ENCODE measurements around the gene RINL.
"Not testable (repeated sequence)": the region's sequence is repeated elsewhere in the genome, so short reads cannot be mapped to it uniquely, and the experiment has no call there.

Gene RINL

DNA sequence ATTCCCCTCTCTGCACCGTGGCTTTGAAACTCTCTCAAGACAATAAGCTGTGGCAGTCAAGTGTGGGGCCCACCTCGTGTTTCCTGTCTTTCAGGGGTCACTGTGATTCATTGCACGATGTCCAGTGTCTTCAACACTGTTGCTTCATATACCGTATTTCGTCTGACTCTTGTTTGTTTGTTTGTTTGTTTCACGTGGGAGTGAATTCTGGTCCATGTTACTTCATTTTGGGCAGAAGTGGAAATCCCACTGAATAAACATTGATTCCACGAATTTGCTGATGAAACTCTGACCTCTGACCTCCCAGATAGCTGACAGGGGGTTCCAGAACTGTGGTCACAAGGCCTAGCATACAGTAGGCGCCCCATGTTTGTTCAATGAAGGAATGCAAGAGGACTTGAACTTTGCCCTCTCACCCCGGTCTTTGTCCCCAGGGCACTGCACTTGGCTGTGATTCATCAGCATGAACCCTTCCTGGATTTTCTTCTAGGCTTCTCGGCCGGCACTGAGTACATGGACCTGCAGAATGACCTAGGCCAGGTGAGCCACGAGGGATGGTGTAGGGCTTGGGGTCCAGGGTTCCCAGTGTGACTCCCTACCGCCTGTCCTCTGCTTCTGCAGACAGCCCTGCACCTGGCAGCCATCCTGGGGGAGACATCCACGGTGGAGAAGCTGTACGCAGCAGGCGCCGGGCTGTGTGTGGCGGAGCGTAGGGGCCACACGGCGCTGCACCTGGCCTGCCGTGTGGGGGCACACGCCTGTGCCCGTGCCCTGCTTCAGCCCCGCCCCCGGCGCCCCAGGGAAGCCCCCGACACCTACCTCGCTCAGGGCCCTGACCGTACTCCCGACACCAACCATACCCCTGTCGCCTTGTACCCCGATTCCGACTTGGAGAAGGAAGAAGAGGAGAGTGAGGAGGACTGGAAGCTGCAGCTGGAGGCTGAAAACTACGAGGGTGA is 26.8 kb upstream of the RINL start:
- no peak for DNase-seq

DNA sequence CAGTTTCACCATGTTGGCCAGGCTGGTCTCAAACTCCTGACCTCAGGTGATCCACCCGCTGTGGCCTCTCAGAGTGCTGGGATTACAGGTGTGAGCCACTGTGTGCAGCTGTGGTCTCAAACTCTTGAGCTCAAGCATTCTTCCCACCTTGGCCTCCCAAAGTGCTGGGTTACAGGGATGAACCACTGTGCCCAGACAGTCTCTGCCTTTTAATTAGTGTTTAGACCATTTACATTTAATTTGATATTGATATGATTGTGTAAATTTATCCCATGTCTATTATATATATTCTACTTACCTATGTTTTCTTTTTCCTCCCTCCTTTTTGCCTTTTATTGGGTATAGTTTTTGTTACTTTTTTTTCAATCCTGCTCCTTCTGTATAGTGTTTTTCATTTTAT is 23.6 kb upstream of the RINL start:
- DNase-seq: no peak

DNA sequence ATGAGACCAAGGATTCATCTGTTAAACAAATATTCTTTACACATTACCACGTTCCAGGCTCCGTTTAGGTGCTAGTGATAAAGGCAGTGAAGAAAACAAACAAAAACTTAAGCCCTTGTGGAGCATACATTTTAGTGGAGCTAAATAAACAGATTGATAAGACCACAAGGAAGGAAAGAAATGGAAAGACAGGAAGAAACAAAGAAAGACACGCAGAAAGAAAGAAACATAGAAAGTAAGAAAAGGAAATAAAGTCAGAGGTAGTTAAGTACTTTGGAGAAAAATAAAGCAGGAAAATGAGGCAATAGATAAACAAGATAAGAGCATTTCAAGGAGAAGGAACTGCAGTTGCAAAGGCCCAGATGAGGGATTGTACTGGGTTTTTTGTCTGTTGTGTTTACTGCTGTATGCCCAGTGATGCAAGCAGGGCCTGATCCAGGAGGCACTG is 22.7 kb upstream of the RINL start:
- DNase-seq: no peak

DNA sequence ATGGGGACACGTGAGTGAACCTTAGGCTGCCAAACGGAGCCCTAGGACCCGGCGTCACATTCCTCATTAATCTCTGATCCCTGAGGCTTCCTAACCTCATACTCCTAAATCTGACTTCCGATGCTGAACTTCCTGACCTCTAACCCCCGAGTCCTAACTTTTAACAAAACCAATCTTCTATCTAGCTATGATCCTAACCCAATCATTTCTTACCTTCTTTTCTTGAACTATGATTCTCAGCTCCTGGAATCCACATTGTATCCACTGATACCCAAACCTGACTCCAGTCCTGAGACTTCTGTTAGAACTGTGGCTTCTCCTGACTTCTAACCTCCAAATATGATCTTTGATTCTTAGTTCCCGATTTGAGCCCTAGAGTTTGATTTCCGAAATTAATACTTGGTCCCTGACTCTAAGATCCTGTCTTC is 22.1 kb upstream of the RINL start:
- DNase-seq: no peak

DNA sequence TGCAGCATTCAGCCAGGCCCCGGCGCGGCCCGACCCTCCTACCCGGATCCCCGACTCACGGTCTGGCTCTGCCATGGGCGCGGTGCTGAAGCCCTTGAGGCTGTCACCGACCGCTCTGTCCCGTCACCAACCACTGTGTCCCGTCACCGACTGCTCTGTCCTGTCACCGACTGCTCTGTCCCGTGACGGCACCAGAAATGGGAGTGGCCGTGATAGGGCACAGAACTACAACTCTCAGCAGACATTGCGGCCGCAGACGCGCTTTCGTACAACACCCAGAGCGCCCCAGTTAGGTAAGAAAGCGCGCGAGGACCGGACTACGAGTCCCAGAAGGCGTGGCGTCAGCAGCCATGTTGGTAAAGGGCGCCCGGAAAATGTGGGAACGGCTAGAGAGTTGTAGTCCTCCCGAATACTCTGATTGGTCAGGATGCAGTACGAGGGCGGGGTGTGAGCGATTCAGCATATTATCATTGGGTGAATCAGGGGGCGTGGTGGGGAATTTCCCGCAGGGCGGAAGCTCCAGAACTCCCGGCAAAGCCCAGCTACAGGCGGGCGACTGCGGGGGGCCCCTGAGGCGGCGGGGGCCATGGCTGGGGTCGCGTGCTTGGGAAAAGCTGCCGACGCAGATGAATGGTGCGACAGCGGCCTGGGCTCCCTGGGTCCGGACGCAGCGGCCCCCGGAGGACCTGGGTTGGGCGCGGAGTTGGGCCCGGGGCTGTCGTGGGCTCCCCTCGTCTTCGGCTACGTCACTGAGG is 21.5 kb upstream of the RINL start, which contains the start of the genes NFKBIB and SIRT2:
Gene NFKBIB, plus strand, starts transcription at position 523 of the 755 bp plus-strand sequence. Its CDS starts 64 bp downstream, at position 587.
Gene SIRT2, minus strand, starts transcription at position 172 of the 755 bp plus-strand sequence. Its CDS starts 97 bp downstream, at position 75.
- peak; percentile 100 for DNase-seq

DNA sequence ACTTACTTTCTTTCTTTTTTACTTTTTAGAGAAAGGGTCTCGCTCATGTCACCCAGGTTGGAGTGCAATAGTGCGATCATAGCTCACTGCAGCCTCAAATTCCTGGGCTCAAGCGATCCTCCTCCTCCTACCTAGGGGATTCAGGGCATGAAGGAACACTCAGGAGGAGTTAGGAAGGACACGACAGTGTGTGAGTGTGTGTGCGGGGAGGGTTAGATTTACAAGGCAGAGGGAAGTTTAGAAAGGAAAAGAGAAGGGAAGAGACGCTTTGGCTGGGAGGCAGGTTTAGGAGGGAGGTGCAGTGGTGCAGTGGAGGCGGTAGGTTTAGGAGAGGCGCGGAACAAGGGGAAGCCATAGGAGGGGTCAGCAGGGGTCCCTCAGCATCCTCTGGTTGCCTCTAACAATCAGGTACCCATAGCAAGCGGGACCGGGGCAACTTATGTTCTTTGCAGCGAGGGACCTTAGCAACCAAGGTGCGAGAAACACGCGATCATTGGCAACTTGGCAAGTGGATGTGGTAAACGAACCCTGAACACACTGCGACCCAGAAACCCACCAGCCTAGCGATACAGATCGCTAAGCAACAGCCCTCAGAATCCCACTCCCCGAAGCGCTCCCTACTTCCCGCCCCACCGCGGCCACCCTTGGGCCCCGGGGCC is 20.8 kb upstream of the RINL start:
- no peak for DNase-seq

DNA sequence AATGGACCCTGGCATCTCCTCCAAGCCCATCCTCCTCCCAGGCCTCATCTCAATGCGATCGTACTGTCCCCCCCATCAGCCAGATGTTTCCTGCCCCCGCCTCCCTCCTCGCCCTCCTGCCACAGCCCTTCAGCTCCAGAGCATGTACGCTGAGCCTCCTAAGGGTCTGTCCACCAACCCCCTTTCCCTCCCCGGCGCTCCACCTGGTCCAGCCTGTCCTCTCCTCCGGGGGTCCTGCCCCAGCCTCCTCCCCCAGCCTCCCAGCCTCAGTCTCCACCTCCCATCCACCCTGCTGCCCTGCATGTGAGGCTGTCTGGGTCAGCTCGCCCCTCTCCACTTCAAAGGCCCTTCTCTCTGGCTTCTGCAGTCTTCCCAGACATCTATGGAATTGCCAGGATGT is 16.9 kb upstream of the RINL start:
- no peak for DNase-seq

GRCh38 chr19:38893341-38893771 is 15.3 kb upstream of the RINL start:
- DNase-seq: no peak

DNA sequence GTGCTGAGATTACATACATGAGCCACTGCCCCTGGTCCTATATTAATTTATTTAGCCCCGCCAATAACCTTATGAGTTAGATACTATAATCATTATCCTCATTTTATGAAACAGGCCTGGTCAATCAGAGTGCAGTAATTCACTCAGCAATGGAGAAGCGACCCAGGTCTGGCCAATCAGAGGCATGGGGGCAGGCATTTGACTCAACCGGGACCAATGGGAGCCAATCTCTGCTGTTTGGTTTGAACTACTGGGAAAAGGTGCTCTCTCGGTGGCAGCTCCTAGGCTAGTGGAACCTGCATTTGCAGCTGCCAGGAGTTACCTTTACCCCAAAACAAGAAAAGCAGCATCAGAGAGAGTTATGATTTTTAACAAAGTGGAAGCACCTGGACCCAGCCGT is 14.8 kb upstream of the RINL start:
- DNase-seq: no peak

DNA sequence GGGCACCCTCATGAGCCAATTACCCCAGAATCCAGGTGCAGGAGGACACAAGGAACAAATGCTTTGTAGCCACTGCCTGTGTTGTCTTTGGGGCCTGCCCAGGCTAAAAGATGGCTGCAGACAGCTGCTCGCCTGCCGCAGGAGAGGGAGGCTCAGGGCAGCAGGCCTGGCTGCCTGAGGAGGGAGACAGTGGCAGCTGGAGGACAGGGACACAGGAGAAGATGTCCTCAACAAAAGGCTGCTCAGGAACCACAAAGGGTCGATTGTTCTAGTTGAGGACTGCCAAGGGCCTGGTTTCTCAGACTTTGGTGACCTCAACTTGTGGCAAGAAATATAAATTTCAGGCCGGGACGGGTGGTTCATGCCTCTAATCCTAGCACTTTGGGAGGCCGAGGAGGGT is 13.7 kb upstream of the RINL start:
- no peak for DNase-seq

DNA sequence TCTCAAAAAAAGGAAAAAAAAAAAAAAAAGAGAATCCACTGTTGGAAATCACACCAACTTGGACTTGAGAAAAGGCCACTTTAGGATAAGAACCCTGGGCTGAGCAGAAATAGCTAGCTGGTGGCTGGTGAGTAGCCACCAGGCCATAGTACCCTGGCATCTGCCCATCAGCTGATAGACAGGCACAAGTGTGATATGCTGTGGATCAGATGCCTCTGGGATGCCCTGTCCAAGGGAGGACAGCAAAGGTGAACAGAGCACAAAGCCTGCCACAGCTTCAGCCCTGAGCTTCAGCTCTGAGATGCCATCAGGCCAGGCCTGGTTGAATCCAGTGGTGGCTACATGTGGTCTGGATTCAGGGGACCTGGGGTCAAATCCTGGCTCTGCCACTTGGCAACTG is 12.6 kb upstream of the RINL start:
- no peak for DNase-seq

- no peak for DNase-seq
Observed at GRCh38 chr19:38889803-38890202, 11.7 kb upstream of the RINL start.

- DNase-seq: no peak
Observed at GRCh38 chr19:38888876-38889275, 10.8 kb upstream of the RINL start.

DNA sequence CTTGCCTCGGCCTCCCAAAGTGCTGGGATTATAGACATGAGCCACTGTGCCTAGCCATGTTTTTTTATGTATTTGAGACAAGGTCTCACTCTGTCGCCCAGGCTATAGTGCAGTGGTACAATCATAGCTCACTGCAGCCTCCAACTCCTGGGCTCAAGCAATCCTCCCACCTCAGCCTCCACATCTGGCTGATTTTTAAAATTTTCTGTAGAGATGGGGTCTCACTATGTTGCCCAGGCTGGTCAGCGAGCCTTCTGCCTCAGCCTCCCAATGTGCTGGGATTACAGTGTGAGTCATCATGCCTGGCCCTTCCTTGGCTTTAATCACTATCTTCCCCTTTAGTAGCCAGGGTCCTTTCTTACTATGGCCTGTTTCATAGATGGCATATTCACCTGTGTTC is 6.6 kb upstream of the RINL start:
- not testable (repeated sequence) for DNase-seq

DNA sequence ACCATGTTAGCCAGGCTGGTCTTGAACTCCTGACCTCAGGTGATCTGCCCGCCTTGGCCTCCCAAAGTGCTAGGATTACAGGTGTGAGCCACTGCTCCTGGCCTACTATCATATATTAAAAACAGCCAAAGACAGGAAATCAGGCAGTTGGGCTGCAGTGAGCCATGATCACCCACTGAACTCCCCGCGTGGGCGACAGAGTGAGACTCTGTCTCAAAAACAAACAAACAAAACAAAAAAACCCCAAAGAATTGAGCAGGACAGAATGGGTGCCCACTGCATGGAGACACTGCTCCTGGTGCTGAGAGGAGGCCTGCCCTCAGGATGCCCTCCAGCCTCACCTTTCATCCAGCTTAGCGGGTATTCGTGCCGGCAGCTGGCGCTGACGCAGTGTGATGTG is 5.2 kb upstream of the RINL start:
- no peak for DNase-seq

DNA sequence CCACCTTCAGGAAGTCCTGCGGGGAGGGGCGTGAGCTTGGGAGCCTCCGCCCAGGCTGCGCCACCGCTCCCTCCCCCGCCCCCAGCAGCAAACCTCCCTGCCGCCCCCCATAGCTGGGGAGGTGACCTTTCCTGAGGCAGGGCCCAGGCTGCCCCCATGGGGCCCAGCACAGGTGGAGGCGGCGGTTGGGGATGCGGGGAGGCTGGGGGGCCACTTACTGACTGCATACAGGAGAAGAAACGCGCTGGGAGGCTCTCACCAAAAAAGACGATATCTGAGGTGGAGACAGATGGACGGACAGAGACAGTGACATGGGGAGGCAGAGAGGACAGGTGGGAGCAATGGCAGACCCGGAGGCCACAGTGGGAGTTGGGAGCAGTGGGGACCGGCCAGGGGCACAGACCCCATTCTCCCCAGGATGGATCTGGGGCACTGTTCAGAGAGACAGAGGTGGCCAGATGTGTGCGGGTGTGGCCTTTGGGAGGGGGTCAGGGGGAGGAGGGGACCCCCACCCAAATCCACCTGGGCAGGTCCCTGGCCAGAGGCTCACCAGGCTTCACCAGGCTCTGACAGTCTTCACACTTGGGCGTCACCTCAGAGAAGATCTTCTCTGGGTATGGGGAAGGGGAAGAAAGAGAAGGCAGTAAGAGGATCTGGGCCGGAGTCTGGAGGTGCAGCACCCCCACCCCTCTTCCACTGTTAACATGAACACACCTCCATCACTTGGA is 3.0 kb upstream of the RINL start:
- DNase-seq: no peak

- DNase-seq: no peak
Observed at GRCh38 chr19:38880076-38880881, 2.2 kb upstream of the RINL start.

GRCh38 chr19:38879400-38879751 is 1.3 kb upstream of the RINL start:
- DNase-seq: no peak

- no peak for DNase-seq
Observed at GRCh38 chr19:38878575-38879399, 712 bp upstream of the RINL start.

DNA sequence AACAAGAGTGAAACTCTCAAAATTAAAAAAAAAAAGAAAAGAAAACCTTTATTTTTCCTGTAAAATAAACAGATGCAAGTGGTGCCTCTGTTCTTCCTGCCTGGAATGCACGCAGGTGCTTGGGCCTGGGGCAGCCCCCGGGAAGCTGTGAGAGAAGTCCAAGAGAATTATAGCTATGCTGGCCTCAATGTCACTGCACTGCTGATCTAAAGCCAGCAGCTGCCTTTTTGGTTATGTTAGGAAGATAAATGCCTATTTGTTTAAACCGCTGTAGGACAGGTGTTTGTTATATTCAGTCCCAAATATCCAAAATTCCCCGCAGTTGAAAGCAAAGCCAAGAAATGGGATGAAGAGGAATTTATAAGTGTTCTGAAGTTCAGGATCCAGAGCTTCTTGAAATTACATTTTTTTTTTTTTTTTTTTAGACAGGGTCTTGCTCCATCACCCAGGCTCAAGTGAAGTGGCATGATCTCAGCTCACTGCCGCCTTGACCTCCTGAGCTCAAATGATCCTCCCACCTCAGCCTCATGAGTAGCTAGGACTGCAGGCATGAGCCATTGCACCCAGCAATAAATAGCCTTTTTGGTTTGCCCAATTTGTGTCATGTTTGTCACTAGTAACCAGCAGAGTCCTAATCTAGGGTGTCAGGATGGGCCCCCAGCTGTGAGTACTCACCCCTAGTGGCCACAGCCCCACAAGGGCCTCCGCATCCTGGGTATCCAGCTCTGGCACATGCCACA is 2.2 kb downstream of the RINL start:
- DNase-seq: no peak

Data from stimulated activated naive CD4-positive, alpha-beta T cell treated with Interleukin-2 at 50 U/mL for 16 hours (primary cell).